HL-60 (cell line): ENCODE results near the gene STX8.

Experiments
- DNase-seq, 2 experiments: peaks; one replicate each; pipeline ENCODE4 v3.0.0-alpha.2; 2010 to 2020; ENCODE audit warnings: low read depth in 1 of 2, low spot score in 1 of 2
- H3K27ac ChIP-seq: fragments of 250-450 bp; sonication (Bioruptor Pico); replicated peaks from 2 replicates; pipeline ENCODE4 v1.5.1; 2020; ENCODE audit warnings: mild to moderate bottlenecking, moderate library complexity
- H3K27me3 ChIP-seq: fragments of 250-450 bp; sonication (Bioruptor Pico); 2 replicates; pipeline ENCODE4 v1.5.1; 2021; ENCODE audit warnings: mild to moderate bottlenecking, moderate library complexity; ENCODE audit not compliant: insufficient read depth, poor library complexity, severe bottlenecking
- H3K4me3 ChIP-seq: replicated peaks from 2 replicates; pipeline ENCODE4 v1.5.1; 2011; ENCODE audit warnings: mild to moderate bottlenecking, control low read depth, low read length; ENCODE audit not compliant: insufficient read depth
- CTCF ChIP-seq: IDR thresholded peaks from one replicate; pipeline ENCODE4 v1.5.1; 2011; ENCODE audit warnings: low read length, control low read depth, inconsistent platforms; ENCODE audit not compliant: insufficient read depth
- GABPA ChIP-seq: IDR thresholded peaks from 2 replicates; pipeline ENCODE4 v1.6.1; 2012; ENCODE audit warnings: low read depth
- POLR2AphosphoS5 ChIP-seq: IDR thresholded peaks from 2 replicates; pipeline ENCODE4 v1.6.1; 2012; ENCODE audit warnings: low read depth
- REST ChIP-seq: IDR thresholded peaks from 2 replicates; pipeline ENCODE4 v1.6.1; 2012; ENCODE audit warnings: low read depth; ENCODE audit not compliant: insufficient replicate concordance
- SPI1 ChIP-seq: IDR thresholded peaks from 2 replicates; pipeline ENCODE4 v1.6.1; 2012; ENCODE audit warnings: low read depth, mild to moderate bottlenecking, borderline replicate concordance

The STX8 gene

GRCh38 chr17:9232155-9232475, 343.5 kb downstream of the STX8 start:
- no peak for DNase-seq
- H3K27me3 ChIP-seq = no peaks in the 10 kb centered on the region
- no peak overlapping the region for H3K4me3 ChIP-seq
- H3K27ac ChIP-seq = no peak overlapping the region
- TF ChIP-seq SPI1 = no peak
- TF ChIP-seq CTCF = no peak
- no peak for TF ChIP-seq REST
- TF ChIP-seq POLR2AphosphoS5 = no peak
- TF ChIP-seq GABPA = no peak

GRCh38 chr17:9231449-9232154, 344.0 kb downstream of the STX8 start:
- no peak overlapping the region for H3K27ac ChIP-seq
- TF ChIP-seq CTCF = no peak
- TF ChIP-seq POLR2AphosphoS5 = no peak
- TF ChIP-seq GABPA = no peak
- TF ChIP-seq SPI1 = no peak
- no peak for TF ChIP-seq REST
- H3K27me3 ChIP-seq = no peaks in the 10 kb centered on the region
- DNase-seq = no peak
- no peak overlapping the region for H3K4me3 ChIP-seq

GRCh38 chr17:9230861-9231260, 344.8 kb downstream of the STX8 start:
- no peak overlapping the region for H3K4me3 ChIP-seq
- DNase-seq = no peak
- H3K27me3 ChIP-seq = no peaks in the 10 kb centered on the region
- H3K27ac ChIP-seq = no peak overlapping the region
- TF ChIP-seq POLR2AphosphoS5 (no peak), REST (peak; percentile 37), GABPA (no peak), CTCF (no peak), SPI1 (no peak)
